SKM-1 (cell line): ENCODE results near the gene RNF11.
A peak's percentile ranks its signal among the peaks of the same experiment; 100 is the strongest.

Experiments used
- DNase-seq: peaks from one replicate; lab custom pipeline; 2025; ENCODE audit not compliant: unreplicated experiment; lab: John Stamatoyannopoulos, UW

Gene RNF11

DNA sequence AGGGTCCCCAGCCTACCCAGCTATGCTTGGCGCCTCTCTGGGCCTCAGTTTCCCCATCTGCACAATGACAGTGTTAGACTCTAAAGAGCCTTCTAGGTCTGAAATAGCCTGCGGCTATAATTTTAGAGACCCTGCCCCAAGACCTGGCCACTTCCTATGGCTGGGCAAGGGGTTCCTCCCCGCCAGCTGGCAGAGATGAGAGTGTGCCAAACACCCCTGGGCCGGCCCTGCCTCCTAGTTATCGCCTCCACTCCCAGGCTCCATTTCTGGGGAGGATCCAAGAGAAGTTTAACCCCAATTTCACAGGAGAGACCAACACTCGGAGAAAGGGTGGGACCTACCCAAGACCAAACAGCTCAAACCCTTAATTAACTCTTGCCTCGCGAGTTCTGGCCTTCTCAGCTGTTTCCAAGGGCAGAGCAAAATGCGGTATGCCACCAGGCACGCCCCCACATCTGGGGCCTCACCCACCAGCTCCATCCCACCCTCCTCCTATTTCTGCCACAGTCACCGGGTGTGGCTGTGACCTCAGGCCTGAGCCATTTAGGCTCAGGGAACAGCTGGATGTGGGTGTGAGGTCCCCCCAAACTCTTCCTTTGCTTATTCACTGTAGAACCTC, 58.6 kb downstream of the RNF11 start:
- no peak for DNase-seq

- DNase-seq, result no peak
Measured at GRCh38 chr1:51295926-51296325, 59.9 kb downstream of the RNF11 start.

GRCh38 chr1:51296383-51297357, 60.6 kb downstream of the RNF11 start:
- DNase-seq, result peak; percentile 15

GRCh38 chr1:51297401-51298321, 61.6 kb downstream of the RNF11 start:
- no peak for DNase-seq

DNA sequence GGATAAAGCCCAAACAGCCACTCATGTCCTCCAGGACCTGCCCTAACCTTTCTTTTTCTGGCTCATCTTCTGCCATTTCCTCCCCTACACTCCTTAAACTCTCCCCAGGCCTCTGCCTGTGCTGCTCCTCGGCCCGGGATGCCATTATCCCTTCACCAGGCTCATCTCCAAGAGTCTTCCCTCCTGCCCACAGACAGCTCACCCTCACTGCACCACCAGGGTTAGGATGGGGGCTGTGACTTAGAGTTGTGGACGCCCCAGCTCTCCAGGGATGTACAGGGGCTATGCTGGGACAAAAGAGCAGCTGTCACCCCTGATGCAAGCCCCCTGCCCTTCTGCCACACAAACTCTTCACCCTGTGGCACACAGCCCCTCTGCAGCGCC, 62.2 kb downstream of the RNF11 start:
- DNase-seq, result no peak

DNA sequence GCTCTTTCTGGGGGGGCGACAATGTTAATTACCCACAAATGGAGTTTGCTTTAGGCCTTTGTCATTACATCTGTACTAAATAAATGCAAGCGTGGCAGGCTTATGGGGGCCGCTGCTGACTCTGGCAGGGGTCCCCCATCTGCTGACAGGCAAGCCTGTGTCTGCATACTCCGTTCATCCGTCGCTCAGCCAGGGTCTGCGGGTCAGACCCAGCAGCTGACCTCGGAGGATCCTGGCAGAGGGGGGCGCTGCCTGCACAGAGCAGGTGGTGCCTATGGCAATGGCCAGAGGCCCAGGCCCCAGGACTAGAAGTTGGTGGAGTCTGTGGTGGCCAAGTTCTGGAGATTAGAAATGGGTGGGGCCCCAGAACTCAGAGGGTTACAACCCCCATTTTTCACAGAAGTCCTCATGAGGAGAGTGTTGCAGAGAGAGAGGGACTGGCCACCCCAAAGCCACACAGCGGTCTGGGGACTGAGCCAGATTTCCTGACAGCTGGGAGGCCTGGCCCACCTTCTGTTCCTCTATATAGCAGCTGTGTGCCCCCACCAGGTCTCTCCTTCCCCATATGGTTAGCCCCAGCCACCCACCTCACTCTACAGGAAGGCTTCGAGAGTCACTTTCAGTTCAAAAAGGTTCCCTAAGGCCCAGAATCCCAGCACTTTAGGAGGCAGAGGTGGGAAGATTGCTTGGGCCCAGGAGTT, 63.3 kb downstream of the RNF11 start:
- no peak for DNase-seq

DNA sequence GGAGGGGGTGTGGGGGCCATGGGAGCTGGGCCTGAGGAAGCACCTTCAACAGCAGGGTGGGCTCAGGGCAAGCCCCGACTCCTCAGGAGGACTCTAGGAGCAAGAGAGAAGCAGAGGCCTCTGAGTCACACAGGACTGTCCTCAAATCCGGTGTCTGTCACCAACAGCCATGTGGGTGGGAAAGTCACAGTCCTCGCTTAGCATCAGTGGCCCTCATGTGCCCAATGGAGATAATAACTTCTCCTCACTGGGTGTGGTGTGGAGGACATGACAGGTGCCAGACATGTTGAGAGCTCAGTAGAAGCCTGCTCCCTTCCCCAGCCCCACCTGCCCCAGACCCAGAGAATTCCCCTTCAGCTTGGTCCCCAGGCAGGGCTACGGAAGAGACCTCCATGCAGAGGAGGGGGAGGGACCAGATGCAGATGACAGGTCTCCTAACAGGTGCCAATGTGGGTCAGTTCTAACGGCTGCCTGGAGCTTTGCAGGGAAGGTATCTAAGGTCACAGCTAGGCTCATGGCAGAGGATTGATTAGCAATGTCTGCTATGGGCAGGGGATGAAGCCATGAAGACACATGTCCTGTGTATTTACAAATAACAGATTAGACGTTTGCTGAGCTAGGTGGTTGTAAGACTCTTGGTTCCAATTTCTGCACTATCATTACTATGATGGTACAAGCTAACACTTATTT, 64.1 kb downstream of the RNF11 start:
- DNase-seq, result no peak

DNA sequence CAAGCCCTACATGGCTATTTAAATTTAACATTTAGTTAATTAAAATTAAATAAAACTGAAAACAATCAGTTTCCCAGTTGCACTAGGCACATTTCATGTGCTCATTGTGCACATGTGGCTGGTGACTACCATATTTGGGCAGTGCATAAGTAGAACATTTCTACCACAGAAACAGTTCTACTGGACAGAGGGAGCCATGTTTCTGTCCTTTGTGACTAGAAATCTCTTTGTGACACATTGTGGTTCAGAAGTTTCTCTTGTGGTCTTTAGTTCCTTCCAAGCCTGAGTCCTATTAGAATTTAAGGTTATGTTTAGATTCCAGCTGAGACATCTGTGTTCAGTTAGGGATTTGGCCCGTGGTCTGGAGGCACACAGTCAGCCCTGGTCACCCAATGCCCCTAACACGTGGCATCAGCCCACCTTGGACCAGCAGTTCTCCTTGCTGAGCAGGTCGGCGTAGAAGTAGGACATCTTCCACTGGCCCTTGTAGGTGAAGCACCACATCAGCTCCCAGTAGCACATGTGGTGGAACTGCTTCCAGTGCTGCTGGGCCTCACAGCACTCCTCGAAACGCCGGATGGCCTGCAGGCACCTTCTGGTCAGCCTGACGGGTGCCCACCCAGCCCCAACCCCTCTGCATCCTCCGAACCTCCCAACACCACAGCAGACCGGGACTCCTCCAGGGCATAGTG, 65.2 kb downstream of the RNF11 start:
- no peak for DNase-seq

DNA sequence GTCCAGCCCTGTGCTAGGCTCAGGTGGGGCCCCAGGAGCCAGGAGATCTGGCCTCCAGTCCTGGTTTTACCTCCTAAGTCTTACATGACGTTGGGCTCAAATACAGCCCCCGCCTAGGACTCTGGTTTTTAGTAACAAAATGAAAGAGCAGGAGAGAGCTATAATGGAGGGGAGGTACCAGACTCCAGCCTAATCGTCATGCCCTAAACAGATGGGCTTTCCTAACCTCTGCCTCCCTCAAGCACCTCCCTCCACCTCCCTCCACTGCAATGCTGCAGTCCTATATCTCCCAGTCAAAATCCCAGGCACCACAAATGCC, 65.7 kb downstream of the RNF11 start:
- DNase-seq, result no peak

GRCh38 chr1:51302270-51302669, 66.2 kb downstream of the RNF11 start:
- no peak for DNase-seq

GRCh38 chr1:51302746-51303145, 66.7 kb downstream of the RNF11 start:
- no peak for DNase-seq

DNA sequence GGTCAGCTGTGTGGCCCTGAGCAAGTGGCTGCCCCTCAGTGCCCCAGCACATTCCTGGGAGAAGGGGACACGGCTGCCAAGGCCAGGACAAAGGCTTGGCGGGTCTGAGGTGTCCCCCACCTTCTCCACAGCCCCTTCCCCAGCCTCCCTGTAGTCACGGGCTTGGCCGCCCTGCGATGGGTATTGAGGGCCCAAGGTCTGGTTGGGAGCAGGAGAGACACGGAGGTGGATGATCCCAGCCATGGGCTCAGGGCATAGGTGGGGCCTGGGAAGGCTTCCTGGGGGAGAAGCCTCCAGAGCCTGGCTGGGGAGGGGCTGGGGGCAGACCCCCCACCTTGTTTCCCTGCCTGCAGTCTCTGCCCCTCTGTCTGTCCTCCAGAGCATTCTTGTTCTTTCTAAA, 67.2 kb downstream of the RNF11 start:
- DNase-seq, result no peak

- no peak for DNase-seq
Measured at GRCh38 chr1:51303751-51304251, 67.7 kb downstream of the RNF11 start.

GRCh38 chr1:51304360-51304759, 68.3 kb downstream of the RNF11 start:
- DNase-seq, result no peak

- no peak for DNase-seq
Measured at GRCh38 chr1:51305371-51305823, 69.3 kb downstream of the RNF11 start.

DNA sequence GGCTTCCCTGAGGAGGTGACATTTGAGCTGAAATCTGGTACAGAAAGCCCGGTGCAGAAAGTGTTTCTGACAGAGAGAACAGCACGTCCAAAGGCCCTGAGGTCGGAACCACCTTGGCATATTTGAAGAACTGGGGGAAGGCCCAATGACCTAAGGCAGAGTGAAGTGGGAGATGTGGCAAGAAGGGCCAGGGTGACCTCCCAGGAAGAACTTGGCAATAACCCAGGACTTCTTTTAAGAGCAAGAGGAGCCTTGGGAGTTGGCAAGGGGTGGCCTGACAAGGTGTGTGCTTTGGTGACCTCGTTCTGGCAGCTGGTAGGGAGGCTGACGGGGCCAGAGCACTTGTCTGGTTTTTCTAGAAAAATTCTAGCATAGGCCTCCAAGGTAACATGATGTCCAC, 70.9 kb downstream of the RNF11 start:
- DNase-seq, result no peak

DNA sequence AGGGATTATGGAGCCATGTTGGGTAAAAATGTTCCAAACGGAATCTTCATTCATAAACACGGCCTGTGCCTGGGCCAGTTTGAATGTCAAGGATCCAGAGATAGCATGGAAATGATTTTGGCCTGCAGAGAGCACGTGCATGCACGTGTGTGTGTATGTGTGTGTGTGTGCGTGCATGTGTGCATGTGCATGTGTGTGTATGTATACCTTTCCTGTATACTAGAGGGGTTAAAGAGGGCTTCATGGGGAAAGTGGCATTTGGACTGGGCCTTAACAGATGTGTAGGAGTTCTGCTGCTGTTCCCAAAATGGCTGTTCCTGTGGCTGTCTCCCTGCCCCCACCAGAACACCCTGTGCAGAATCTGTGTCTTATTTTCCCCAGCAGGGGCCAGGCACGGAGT, 72.6 kb downstream of the RNF11 start:
- no peak for DNase-seq

GRCh38 chr1:51309291-51309690, 73.2 kb downstream of the RNF11 start:
- no peak for DNase-seq

DNA sequence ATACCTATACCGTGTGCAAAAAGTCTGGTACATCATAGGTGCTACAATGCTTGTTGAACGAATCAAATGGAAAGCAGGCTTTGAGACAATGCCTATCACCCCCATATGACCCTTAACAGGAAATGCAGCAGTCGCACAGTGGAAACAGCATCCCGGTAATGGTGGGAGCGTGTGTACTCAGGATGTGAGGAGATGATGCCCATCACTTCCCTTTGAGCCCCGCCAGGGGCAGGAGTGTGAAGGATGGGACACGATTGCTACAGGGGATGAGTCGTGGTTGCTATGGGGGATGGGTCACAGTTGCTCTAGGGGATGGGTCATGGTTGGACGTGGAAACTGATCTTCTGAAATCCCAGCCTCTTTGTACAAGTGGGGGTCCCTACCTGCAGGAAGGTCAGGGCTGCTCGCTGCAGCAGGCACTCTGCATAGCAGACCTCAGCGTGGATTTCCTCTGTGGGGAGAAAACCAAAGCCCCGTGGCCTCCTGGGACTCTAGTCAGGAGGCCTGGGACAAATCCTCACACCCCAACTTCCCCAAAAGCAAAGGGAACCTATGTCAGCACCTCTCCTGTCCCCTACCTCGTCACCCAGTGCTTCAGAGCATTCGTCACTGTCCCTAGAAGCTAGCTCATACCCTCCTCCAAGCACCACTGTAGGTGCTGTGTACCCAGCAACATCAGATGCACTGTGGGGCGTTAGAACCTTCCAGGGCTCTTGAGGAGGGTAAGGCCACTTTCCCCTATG, 75.0 kb downstream of the RNF11 start:
- DNase-seq, result no peak
